ENCODE data around the gene KCTD13.
"Not testable (repeated sequence)": the region's sequence is repeated elsewhere in the genome, so short reads cannot be mapped to it uniquely, and the experiment has no call there.

Gene KCTD13

DNA sequence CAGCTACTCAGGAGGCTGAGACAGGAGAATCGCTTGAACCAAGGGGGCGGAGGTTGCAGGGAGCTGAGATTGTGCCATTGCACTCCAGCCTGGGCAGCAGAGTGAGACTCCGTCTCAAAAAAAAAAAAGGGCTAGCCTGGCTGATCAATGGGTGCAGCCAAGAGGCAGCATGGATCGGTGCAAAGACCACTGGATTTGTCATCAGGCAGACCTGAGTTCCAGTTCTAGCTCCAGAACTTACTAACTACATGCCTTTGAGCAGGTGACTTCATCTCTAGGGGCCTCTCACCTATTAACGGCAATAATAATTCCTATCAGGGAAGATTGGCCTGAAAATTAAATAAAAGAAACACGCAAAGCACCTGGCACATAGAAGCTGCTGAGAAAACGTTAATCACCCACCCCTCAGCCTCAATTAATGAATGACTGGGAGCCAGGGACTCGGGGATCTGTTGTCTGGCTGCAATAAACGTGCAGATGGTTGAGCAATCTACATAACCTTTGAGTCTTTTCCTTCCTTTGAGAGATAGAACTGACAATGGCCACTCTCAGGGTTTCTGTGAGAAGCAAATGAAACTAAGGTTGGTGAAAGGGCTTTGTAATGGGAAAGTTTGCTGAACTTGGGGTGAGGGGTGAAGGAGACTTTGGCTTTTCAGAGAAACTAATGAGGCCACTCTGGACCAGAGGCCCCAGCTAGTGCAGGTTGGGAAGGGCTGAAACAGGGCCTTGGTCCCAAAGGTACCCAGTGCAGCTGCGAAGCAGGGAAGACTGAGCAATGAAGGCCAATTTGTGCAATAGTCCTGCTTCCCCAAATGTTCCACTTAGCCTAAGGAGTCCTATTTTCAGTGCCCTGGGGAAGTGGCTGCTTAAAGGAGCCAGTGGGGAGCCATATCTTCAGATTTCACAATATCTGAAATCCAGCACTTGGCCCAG is 34.2 kb downstream of the KCTD13 start:
- no peak for FAIRE-seq

DNA sequence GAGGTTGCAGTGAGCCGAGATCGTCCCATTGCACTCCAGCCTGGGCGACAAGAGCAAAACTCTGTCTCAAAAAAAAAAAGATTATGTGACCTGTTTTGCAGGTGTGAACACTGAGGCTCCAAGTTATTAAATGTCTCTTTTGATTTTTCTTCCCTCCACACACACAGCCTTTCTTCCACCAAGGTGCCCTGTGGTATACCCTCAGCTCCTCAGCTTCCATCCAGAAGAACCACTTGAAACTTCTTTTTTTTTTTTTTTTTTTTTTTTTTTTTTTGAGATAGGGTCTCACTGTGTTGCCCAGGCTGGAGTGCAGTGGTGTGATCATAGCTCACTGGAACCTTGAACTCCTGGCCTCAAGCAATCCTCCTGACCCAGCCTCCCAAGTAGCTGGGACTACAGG is 36.7 kb downstream of the KCTD13 start:
- not testable (repeated sequence) for DNase-seq (ENCODE audit: extremely low spot score, insufficient read length, low read depth); FAIRE-seq

More for the DNA sequence above, 34.2 kb downstream of the KCTD13 start:
- DNase-seq (ENCODE audit: extremely low spot score, insufficient read length, low read depth): no peak

DNA sequence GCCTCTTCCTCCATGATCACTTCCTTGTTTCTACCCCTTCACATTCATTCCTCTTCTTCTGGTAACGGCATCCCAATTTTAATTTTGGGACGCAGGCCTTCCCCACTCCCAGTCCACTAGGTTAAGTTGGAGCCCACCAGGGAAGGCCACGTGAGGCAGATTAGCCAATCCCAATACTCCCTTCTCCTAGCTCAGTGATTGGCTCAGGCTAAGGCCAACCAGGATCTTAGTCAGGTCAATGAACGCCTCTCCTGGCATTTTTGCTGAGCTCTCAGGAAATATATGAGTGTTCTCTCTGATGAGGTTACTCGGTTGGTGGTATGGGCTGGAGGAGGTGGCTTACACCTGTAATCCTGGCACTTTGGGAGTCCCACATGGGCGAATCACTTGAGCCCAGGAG is 42.0 kb downstream of the KCTD13 start:
- FAIRE-seq (no peak), DNase-seq (ENCODE audit: extremely low spot score, insufficient read length, low read depth) (no peak)

DNA sequence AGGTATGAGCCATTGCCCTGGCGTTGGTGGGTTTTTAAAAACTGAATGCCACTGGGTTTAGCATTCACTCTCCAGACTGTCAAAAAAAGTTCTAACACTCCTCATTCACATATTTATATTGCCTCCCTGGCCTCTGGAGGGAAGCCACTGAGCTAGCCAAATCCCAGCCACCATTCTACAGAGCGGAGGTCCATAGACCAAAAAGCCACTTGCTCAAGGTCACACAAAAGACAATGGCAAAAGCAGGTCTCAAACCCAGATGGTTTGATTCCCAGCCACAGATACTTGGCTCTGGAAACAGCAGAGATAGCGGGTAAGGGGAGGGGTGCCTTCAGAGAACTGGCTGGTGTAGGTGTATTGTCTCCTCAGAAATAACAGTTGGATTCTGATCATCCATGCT is 45.0 kb downstream of the KCTD13 start:
- FAIRE-seq (no peak), DNase-seq (ENCODE audit: extremely low spot score, insufficient read length, low read depth) (no peak)

DNA sequence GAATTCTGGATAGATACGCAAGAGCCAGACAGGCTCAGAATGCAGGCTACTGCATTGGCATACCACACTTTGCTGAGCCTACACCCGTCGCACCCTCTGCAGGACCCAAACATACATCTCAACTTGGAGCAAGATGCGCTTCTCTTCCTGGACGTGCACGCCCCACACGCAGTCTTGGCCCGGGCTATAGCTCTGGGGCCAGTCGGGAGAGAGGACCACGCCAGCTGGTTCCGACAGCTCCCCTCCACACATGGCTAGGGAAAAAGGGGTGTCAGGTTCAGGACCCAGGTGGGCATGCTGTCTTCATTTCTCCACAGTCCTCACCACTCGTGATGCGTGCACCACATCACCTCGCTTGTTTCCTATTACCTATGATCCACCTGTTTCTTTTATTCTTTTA is 47.9 kb downstream of the KCTD13 start:
- no peak for FAIRE-seq
- DNase-seq (ENCODE audit: extremely low spot score, insufficient read length, low read depth): no peak

DNA sequence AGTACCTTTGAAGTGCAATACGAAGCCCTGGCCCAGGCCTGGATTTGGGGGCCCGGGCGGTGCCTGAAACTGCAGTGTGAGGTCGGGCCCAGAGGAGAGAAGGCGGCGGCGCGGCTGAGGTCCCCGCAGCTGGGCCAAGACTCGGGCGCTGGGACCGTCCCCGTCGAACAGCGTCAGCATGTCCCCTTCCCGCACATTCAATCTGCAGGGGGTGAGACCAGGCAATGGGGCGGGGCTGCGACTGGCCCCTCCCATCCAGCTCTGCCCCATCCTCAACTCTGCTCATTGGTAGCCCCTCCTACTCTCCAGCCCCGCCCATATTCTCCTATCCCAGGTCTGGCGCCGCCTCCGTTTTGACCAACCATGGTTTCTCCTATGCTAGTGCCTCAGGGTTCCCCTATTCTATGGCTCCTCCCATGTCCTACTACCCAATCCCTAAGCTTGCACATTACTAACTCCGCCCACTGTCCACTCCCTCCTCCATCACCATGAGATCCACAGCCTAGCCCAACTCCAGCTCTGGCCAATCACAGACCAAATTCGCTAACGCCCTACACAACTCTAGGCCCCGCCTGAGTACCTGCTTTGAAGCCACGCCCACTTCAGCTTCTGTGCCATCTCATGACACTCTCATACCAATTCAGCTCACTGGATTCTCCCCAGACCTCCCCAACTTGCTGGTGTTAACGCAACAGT is 48.6 kb downstream of the KCTD13 start:
- peak; percentile 57 for FAIRE-seq
- DNase-seq (ENCODE audit: extremely low spot score, insufficient read length, low read depth): no peak

DNA sequence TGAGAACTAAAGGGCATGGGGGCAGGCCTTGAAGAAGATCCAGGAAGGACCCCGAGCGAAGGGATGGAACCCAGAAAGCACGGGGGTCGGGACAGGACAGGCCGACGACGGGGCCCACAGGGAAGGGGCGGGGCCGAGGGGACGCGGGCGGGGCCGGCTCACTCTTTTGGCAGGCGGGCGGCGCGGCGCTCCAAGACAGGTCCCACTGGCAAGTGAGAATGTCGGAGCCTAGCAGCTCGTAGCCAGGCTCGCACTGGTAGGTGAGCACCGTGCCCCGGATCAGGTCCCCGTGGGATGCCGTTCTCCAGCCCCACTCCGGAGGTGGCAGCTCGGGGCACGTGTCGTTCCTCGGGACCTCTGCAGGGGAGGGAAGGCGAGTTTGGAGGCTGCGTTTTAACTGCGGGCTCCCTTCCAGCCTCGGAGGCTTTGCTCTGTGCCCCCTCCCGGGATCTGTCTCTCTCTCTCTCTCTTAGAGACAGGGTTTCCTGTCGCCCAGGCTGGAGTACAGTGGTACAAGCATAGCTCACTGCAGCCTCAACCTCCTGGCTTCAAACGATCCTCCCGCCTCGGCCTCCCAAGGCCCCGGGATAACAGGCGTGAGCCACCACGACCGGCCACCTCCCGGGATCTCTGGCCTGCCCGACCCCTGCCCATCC is 49.3 kb downstream of the KCTD13 start:
- DNase-seq (ENCODE audit: extremely low spot score, insufficient read length, low read depth) (no peak), FAIRE-seq (no peak)

DNA sequence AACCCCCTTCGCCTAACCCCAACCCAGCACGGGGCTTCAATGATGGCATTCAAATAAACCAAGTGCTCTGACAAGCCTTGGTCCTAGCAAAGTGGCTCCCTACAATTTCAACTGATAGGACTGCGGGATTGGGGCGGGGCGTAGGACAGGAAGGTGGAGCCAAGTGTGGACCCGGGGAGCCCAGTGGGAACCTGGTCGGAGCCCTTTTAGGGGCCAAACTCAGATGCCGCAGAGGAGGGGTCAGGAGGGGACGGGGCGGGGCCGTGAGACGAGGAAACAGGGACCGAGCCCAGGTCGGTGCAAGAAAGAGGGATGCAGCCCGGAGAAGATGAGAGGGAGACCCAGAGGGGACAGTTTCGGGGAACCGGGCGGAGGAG is 49.8 kb downstream of the KCTD13 start:
- FAIRE-seq: no peak
- DNase-seq (ENCODE audit: extremely low spot score, insufficient read length, low read depth): no peak

DNA sequence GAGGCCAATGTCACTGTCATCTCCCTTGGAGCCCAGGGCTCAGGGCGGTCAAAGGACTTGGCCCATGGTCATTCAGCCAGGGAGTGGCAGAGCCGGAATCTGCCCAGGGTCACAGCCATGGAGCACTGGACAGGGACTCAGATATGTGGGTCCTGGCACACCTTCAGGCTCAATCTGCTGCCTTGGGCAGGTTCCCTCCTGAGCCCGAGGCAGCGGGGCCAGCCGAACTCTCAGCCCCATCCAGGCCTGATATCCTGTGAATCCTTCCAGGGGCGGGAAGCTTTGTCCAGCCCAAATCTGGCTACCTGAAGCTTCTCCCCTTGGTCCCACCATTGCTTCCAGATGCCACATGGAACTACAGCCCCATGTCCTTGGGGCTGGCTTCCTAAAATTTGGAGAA is 50.8 kb downstream of the KCTD13 start:
- FAIRE-seq (no peak), DNase-seq (ENCODE audit: extremely low spot score, insufficient read length, low read depth) (no peak)

DNA sequence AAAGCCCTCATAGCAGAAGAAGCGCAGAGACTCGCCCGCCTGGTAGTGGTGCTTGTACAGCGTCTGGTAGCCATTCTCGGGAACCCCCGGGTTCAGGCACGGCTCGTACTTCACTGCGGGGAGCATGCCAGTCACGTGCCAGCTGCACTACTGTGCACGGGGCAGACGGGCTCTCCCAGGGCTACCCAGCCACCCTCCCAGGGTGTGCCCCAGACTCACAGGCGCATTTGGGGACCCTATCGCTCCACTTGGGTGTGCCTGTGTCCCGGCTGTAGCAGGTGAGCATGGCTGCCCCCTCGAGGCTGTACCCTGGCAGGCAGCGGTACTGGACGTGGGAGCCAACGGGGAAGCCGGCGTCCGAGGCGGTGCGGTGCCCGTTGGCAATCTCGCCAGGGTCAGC is 52.7 kb downstream of the KCTD13 start:
- DNase-seq (ENCODE audit: extremely low spot score, insufficient read length, low read depth): no peak
- FAIRE-seq: no peak

DNA sequence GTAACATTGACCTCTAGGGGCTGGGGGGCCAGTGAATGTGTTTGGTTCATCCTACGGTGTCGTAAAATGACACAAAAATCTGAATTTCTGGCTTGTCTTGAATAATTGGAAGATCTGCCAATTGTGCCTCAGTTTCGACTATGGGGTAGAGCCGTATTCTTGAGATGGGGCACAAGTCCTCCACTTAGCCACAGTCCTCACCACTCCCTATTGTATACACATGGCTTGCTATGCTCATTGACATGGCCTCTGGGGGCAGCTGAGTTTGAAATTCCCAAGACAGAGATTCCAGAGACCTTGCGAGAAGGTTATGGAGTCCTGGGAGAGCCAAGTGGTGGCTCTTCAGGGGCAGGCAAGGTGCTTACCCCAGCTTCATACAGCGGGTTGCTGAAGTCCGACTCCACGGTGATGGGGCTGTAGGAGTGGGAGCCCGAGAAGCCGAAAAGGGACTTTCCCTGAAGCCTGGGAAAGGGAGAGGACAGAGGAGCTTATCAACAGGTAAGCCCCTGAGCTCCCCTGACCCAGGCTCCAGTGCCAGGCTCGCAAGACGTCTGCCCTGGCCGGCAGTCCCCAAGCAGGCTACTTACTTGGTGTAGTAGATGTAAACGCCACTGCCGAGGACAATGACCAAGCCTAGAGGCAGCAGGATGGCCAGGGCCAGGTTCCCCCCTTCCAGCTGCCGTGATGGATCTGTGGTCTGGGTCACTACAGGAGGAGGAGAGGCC is 54.0 kb downstream of the KCTD13 start:
- no peak for FAIRE-seq
- DNase-seq (ENCODE audit: extremely low spot score, insufficient read length, low read depth): no peak

DNA sequence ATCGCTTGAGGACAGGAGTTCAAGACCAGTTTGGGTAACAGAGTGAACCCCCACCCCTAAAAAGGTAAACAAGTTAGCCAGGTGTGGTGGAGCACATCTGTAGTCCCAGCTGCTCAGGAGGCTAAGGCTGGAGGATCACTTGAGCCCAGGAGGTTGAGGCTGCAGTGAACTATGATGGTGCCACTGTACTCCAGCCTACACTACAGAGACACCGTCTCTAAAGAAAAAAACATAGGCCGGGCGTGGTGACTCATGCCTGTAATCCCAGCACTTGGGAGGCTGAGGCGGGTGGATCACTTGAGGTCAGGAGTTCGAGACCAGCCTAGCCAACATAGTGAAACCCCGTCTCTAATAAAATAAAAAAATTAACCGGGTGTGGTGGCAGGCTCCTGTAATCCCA is 57.0 kb downstream of the KCTD13 start:
- not testable (repeated sequence) for FAIRE-seq

DNA sequence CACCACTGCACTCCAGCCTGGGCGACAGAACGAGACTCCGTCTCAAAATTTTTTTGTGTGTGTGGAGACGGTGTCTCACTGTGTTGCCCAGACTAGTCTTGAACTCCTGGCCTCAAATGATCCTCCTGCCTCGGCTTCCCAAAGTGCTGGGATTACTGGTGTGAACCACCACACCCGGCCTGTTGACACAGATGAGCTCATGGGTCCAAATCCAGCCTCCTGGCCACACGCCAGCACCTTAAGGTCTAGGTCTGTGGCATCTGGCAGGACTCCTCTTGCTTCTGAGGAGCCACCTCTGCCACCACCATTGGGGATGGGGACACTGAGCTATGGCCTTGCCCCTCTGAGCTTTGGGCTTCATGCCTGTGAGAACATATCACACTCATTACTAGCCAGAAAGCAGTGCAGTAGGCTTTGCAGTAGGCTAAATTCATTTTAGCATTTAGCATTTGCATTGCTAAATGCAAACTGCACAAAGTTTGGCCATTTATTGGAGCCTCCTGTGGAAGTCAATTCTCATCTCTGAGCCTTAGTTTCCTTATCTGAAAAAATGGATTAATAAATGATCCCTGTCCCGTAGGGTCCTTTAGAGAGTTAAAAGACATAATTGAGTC is 57.5 kb downstream of the KCTD13 start:
- DNase-seq (ENCODE audit: extremely low spot score, insufficient read length, low read depth): no peak
- FAIRE-seq: no peak

More for the DNA sequence above, 57.0 kb downstream of the KCTD13 start:
- not testable (repeated sequence) for DNase-seq (ENCODE audit: extremely low spot score, insufficient read length, low read depth)

DNA sequence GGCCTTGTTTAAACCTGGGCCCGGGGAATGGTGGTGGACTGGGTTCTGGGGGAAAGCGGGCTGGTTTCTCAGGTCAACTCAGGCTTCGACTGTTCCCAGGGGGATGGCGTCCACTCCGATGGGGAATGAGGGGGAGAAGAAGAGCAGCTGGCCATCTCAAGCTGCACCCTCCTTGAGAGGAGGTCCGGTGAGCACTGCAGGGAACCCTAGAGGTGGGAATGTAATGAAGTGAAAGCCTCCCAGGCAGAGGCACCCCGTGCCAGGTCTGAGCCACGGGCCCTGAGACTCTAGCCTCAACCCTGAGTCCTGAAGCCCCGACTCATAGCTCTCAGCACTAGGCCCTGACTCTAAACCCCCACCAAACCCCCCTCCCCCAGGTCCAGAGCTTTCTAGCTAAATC is 61.8 kb downstream of the KCTD13 start:
- FAIRE-seq: no peak
- no peak for DNase-seq (ENCODE audit: extremely low spot score, insufficient read length, low read depth)

DNA sequence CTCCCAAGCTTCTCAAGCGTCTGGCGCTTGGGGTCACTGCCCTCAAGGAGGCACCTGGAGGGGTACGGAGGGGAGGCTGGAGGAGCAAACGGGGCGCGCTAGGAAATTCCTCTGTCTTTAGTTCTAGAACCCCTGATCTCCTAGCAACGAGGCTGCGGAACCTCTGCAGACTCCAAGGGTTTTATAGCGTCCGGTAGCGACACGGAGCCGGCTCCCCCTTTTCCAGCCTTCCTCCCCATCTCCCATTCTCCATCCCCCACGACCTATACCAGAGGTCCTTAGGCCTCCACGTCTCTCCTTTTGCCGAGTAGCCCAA is 62.4 kb downstream of the KCTD13 start:
- no peak for DNase-seq (ENCODE audit: extremely low spot score, insufficient read length, low read depth)
- no peak for FAIRE-seq

DNA sequence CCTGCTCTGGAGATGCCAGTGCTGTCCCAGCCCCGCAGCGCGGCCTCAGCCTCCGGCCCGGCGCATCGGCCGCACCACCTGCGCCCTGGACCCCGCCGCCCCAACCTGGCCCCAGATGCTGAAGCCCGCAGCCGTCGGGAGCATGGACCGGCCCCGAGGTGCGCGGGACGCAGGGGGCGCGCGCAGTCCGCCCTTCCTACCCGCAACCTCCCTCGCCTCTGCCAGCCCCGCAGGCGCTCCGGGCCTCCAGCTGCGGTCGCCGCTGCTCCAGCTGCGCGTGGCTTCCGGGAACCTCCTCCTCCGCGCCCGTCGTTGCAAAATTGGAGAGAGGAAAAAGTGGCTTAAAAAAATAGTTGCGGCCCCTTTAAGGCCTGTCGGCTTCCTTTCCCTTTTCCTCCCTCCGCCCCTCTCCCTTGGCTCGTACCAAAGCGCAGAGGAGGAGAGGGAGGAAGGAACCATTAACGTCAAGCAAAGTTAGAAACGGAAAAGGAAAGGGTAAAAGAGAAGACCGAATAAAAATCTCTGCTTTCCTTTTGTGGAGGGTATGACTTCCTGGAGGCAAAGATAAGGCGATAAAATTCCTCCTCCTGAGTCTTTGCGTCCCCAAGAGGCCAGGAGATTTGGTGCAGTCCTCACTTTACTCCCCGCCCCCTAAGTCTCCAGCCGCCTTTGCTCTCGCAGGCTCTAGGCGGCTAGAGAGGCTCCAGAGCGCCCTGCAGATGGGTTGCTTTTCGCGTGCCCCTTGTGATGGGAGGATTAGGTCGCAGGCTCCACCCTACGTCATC is 63.0 kb downstream of the KCTD13 start, which contains the start of gene CDIPT:
CDIPT (minus strand) TSS at position 343 of the 785 bp plus-strand sequence. CDS start 369 bp downstream, outside the sequence.
- DNase-seq (ENCODE audit: extremely low spot score, insufficient read length, low read depth) (peak; percentile 90), FAIRE-seq (peak; percentile 97)

DNA sequence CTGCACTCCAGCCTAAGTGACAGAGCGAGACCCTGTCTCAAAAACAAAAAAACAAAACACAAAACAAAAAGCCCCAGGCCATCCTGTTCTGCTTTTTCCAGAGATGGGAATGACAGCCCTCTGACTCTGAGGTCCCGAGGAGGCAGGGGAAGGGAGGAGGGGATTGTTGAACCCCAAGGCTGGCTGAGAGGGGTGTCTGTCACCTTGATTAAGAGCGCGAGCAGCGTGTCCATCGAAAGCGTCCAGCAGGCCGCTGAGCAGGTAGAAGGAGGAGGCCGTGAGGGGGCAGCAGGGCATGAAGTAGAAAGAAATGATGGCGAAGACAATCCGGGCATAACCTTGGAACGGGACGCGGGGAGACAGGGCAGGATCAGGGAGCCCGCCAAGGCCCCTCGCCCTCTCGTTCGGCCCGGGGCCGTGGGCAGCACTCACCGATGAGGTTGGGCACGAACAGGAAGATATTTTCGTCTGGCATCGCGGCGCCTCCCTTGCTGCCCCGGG is 63.6 kb downstream of the KCTD13 start:
- DNase-seq (ENCODE audit: extremely low spot score, insufficient read length, low read depth) (no peak), FAIRE-seq (no peak)

DNA sequence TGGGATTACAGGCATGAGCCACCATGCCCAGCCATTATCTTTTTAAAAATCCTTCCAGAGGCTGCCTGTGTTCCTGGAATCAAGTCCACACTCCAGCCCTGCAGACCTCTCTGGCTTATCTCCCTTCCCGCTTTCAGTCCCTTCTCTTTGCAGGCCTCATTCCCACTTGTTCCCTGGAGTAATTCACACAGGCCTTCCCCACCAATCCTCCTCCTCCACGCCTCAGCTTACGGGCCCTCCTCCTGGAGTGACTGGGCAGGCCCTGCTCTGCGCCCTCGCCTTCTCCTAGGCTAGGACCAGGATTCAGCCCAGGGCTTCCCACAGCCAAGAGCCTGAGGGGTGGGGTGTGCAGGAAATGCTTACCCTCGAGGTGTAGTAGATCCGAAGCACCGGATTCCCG is 65.8 kb downstream of the KCTD13 start:
- DNase-seq (ENCODE audit: extremely low spot score, insufficient read length, low read depth): no peak
- FAIRE-seq: no peak

DNA sequence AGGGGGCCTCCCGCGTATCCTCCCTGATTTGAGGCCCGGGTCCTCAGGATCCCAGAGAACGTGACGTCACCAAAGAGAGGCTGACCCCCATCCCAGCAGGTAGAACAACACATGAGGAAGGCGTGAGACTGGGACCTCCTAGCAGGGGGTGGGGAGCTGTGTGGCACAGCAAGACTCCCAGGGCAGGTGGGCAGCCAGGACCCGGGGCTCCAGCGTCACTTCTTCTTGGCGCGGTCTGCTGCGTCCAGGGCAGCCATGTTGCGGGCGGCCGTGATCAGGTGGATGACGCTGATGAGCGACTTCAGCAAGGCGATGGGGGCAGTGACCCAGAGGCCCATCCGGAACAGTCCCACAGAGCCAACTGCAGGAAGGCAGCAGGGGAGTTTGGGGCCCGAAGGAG is 67.1 kb downstream of the KCTD13 start:
- FAIRE-seq (no peak), DNase-seq (ENCODE audit: extremely low spot score, insufficient read length, low read depth) (no peak)

Data from GM18507 (cell line).